HG03175 (cell line): ENCODE data around the gene TMC1.
"Not testable (repeated sequence)": the region's sequence is repeated elsewhere in the genome, so short reads cannot be mapped to it uniquely, and the experiment has no call there.

Source experiments
- ATAC-seq: cut with Tn5 transposase; IDR thresholded peaks from one replicate; pipeline ENCODE4 v1.9.1; 2021; ENCODE audit warnings: mild to moderate bottlenecking, moderate library complexity; ENCODE audit not compliant: unreplicated experiment

Gene TMC1

DNA sequence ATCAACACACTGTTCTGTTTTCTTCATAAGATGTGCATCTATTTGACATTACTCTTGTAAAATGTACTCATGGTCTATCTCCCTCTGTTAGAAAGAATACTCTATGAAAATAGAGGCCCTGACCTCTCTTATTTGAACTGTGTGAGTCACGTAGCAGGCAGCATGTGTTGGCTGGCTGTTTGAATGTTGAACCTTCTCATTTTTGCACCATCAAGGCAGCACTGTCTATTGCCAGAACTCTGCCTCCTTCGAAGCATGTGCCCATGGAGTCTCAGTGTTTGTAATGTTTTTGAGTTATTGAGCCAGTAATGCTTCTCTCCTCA lies 287.0 kb downstream of the TMC1 start:
- ATAC-seq, result no peak

GRCh38 chr9:72809586-72809985 lies 288.2 kb downstream of the TMC1 start:
- ATAC-seq, result no peak

- no peak for ATAC-seq
These were observed 291.2 kb downstream of the TMC1 start for GRCh38 chr9:72812559-72813111.

- no peak for ATAC-seq
These were observed 292.1 kb downstream of the TMC1 start for GRCh38 chr9:72813544-72813943.

DNA sequence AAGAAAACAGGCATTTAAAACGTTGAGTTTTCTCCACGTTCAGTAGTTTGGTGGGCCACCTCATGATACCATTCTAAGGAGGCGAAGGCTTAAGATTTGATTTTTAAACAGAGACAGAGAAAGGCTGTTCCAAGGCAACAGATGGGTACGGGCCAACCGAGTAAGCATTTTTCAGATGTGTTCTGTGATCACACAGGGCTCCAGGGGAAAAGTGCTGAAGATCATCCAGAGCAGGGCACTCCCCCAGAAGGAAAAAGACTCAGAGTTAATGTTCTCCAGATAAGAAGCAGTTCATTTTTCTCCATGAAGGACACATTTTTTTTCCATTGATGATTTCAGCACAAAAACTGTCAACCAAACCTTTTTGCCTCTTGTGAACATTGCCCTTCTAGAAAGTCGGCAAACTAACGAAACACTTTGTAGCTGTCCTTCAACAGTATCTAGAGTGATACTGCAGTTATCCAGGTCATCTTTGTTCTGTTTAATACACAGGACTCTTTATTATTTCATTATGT lies 292.7 kb downstream of the TMC1 start:
- ATAC-seq, result no peak

- no peak for ATAC-seq
These were observed 295.3 kb downstream of the TMC1 start for GRCh38 chr9:72816666-72817065.

- no peak for ATAC-seq
These were observed 296.0 kb downstream of the TMC1 start for GRCh38 chr9:72817413-72817812.

DNA sequence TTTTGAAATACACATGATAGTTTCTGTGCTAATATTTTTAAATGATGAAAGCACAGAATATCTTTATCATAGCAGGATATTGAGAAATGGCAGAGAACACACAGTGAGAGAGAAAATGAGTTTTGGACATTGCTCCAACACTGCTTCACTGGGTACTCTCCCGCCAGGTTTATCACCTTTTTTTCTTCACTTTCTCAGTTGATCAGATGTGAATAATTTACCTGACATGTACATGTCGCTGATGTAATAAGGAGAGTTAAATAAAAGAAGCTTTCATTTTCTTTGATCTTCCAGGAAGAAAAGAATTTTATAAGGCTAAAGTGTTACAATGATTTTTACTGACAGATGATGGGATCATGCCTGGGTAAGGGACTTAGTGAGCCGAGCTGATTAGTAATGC lies 297.0 kb downstream of the TMC1 start:
- ATAC-seq, result no peak

DNA sequence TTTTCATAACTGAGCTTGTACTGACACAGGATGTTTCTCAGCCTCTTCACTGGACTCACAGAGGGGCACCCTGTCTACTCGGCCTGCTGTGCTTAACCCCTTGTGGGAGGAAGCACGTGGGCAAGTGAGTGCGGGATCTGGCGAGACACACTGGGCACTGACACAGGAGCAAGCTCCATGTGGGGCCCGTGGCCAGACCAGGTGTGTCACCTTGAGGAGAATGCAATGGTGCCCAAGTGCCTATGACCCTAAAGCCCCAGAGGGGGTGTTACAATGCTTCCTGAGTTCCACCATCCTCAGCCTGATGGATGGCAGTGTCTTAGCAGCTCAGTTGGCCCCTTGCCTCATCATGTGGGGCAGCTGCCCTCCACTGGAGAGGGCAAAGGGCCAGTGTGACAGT lies 302.6 kb downstream of the TMC1 start:
- no peak for ATAC-seq

- no peak for ATAC-seq
These were observed 305.9 kb downstream of the TMC1 start for GRCh38 chr9:72826996-72827949.

GRCh38 chr9:72827950-72828731 lies 306.7 kb downstream of the TMC1 start:
- no peak for ATAC-seq

DNA sequence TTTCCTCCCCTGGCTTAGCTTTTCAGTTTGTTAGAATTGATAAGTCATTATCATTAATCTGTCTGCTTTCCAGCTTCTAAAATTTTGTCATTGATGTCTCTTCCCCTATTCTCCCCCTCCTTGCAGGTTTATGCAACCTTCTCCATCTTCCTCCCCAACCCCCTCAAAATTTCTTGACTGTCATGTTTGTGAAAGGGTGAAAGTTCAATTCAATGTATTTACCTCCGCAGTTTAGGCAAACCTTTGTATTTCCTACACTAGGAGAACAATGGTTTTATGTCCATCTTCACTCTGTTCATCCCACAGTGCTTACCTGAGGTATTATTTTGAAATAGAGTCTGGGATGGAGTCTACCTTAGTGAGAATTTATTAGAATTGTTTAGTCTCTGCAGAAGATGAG lies 313.6 kb downstream of the TMC1 start:
- no peak for ATAC-seq

- no peak for ATAC-seq
These were observed 315.4 kb downstream of the TMC1 start for GRCh38 chr9:72836790-72837189.

GRCh38 chr9:72839085-72839484 lies 317.7 kb downstream of the TMC1 start:
- ATAC-seq, result no peak

- no peak for ATAC-seq
These were observed 322.4 kb downstream of the TMC1 start for GRCh38 chr9:72843520-72844439.

- no peak for ATAC-seq
These were observed 323.0 kb downstream of the TMC1 start for GRCh38 chr9:72844440-72844768.

GRCh38 chr9:72845052-72845451 lies 323.6 kb downstream of the TMC1 start:
- ATAC-seq, result not testable (repeated sequence)

GRCh38 chr9:72850209-72850608 lies 328.8 kb downstream of the TMC1 start:
- ATAC-seq, result not testable (repeated sequence)

DNA sequence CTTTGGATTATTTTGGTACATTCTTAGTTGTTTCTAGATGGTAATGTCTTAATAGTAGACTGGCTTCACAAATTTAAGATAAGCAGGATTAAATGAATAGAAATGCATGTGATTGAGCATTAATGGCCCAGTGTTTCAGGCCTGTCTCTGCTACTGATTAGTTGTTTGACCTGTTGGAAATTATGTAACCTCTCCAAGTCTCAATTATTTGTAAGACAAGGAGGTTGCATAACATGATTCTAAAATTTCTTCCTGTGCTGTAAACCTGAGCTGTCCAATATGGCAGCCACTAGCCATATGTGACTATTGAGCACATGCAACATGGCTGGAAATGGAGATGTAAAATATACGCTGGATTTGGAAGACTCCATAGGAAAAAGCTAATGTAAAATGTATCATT lies 333.9 kb downstream of the TMC1 start:
- ATAC-seq, result no peak

- no peak for ATAC-seq
These were observed 334.6 kb downstream of the TMC1 start for GRCh38 chr9:72855890-72856523.
